A549 (cell line): ENCODE data around the gene SREBF1.

ENCODE experiments used
- ATOH8 ChIP-seq: fragments of 250-450 bp; sonication (Bioruptor Pico); IDR thresholded peaks from 2 replicates; pipeline ENCODE4 v1.5.0; 2020; ENCODE audit warnings: low read depth, mild to moderate bottlenecking, moderate library complexity
- CTCF ChIP-seq: fragments of >200 bp; sonication (Bioruptor Twin); formaldehyde crosslinking; IDR thresholded peaks from 3 replicates; pipeline ENCODE4 v1.5.1; 2016
- E2F6 ChIP-seq: IDR thresholded peaks from 2 replicates; pipeline ENCODE4 v1.6.1; 2012; ENCODE audit warnings: low read depth, borderline replicate concordance
- ESRRA ChIP-seq: fragments of 150-350 bp; IDR thresholded peaks from 2 replicates; pipeline ENCODE4 v1.6.1; 2014; ENCODE audit warnings: mild to moderate bottlenecking, low read length, borderline replicate concordance
- HDAC2 ChIP-seq: fragments of 200-600 bp; sonication (generic); IDR thresholded peaks from 2 replicates; pipeline ENCODE4 v1.6.1; 2016
- HEYL ChIP-seq: fragments of 250-450 bp; sonication (Bioruptor Pico); IDR thresholded peaks from 2 replicates; pipeline ENCODE4 v1.8.0; 2021; ENCODE audit warnings: mild to moderate bottlenecking, moderate library complexity
- JUN ChIP-seq, 2 experiments: fragments of >200 bp; sonication (Bioruptor Twin); formaldehyde crosslinking; IDR thresholded peaks; 2 replicates in 1 of 2; 3 replicates in 1 of 2; pipeline ENCODE4 v1.6.1; 2016 to 2017
- KDM1A ChIP-seq: fragments of 200-600 bp; sonication (generic); IDR thresholded peaks from 2 replicates; pipeline ENCODE4 v1.6.1; 2016; ENCODE audit warnings: low read depth, mild to moderate bottlenecking
- NPAS2 ChIP-seq: fragments of 250-450 bp; sonication (Bioruptor Pico); IDR thresholded peaks from 2 replicates; pipeline ENCODE4 v1.8.0; 2022; ENCODE audit warnings: mild to moderate bottlenecking, moderate library complexity, borderline replicate concordance
- POLR2A ChIP-seq: IDR thresholded peaks from 2 replicates; pipeline ENCODE4 v1.6.1; 2012; ENCODE audit warnings: mild to moderate bottlenecking, low read length
- RAD21 ChIP-seq, 2 experiments: fragments of >200 bp in 1 of 2; sonication (Bioruptor Twin) in 1 of 2; formaldehyde crosslinking in 1 of 2; IDR thresholded peaks in 1 of 2; conservative IDR thresholded peaks in 1 of 2; 2 replicates in 1 of 2; 3 replicates in 1 of 2; pipeline ENCODE4 v1.6.1; 2012 to 2018; ENCODE audit warnings: inconsistent platforms in 1 of 2
- REST ChIP-seq: fragments of 200-600 bp; sonication (generic); IDR thresholded peaks from 2 replicates; pipeline ENCODE4 v1.6.1; 2016; ENCODE audit warnings: antibody characterized with exemption, mild to moderate bottlenecking, moderate library complexity
- SREBF2 ChIP-seq: fragments of 450-650 bp; IDR thresholded peaks from 2 replicates; pipeline ENCODE4 v1.6.1; 2014; ENCODE audit warnings: mild to moderate bottlenecking, moderate library complexity
- ZC3H11A ChIP-seq: fragments of 450-650 bp; IDR thresholded peaks from 2 replicates; pipeline ENCODE4 v1.6.1; 2014; ENCODE audit warnings: antibody characterized with exemption, mild to moderate bottlenecking

- TF ChIP-seq HEYL (CRISPR knock-in tag) (no peak), REST (no peak), KDM1A (no peak), CTCF (no peak), E2F6 (no peak), RAD21 (conservative IDR thresholded peaks at IDR 0.05 in 1 of 2, IDR thresholded peaks at IDR 0.05 in 1 of 2) (no peak), SREBF2 (no peak), POLR2A (no peak), HDAC2 (no peak), ESRRA (no peak), NPAS2 (CRISPR knock-in tag) (no peak), JUN (IDR thresholded peaks at IDR 0.05) (no peak), ZC3H11A (no peak), ATOH8 (CRISPR knock-in tag) (no peak)
These were observed 32.1 kb upstream of the SREBF1 start for GRCh38 chr17:17868641-17869522.
